Measurements from ENCODE around the gene HDDC3. TPM values are rescaled to one million over a fixed set of nuclear protein-coding genes. Genes with fewer than 3 reads are reported as not detected.

The HDDC3 gene
- total and polyA plus RNA-seq, 3 experiments from 2014 or later = 34.7 to 43.5 (median 39.5) TPM

GRCh38 chr15:90916461-90916860 lies 15.9 kb downstream of the HDDC3 start:
- no peak overlapping the region for H3K4me3 Mint-ChIP-seq
- DNase-seq = no peak
- no peak overlapping the region for H3K4me3 ChIP-seq (ENCODE audit: low read length)
- H3K4me1 Mint-ChIP-seq = no peaks in the 10 kb centered on the region
- peaks cover 79% of the 10 kb centered on the region for H3K36me3 ChIP-seq (ENCODE audit: insufficient read depth, low read length)
- POLR2A ChIA-PET = no interaction called here
- CTCF ChIA-PET = no interaction called here
- H3K9me3 ChIP-seq (ENCODE audit: low read length) = no peaks in the 10 kb centered on the region
- no peak overlapping the region for H3K27ac Mint-ChIP-seq
- peaks cover 4 to 97% (median 26%) of the 10 kb centered on the region in 3 donors for H3K36me3 Mint-ChIP-seq
- H3K27ac ChIP-seq (ENCODE audit: low read depth, low read length) = peak overlapping the region; percentile 43
- H3K4me1 ChIP-seq (ENCODE audit: insufficient read depth, low read length) = no peaks in the 10 kb centered on the region
- H3K9me3 Mint-ChIP-seq = no peaks in the 10 kb centered on the region
- peaks cover 0 to 4% of the 10 kb centered on the region in 2 donors for H3K27me3 Mint-ChIP-seq
- no peaks in the 10 kb centered on the region for H3K27me3 ChIP-seq (ENCODE audit: insufficient read depth, low read length, poor library complexity, severe bottlenecking)

GRCh38 chr15:90915808-90916440 lies 16.4 kb downstream of the HDDC3 start:
- CTCF ChIA-PET = no interaction called here
- no peaks in the 10 kb centered on the region for H3K4me1 Mint-ChIP-seq
- H3K27ac Mint-ChIP-seq = peak overlapping the region in 2 of 8 donors; percentile 32 to 83
- Histone ChIP-seq H3K9me3 (ENCODE audit: low read length) (no peaks in the 10 kb centered on the region), H3K36me3 (ENCODE audit: insufficient read depth, low read length) (peaks cover 82% of the 10 kb centered on the region), H3K4me3 (ENCODE audit: low read length) (no peak overlapping the region), H3K4me1 (ENCODE audit: insufficient read depth, low read length) (no peaks in the 10 kb centered on the region), H3K27me3 (ENCODE audit: insufficient read depth, low read length, poor library complexity, severe bottlenecking) (no peaks in the 10 kb centered on the region), H3K27ac (ENCODE audit: low read depth, low read length) (peak overlapping the region; percentile 65)
- H3K4me3 Mint-ChIP-seq = no peak overlapping the region
- no peaks in the 10 kb centered on the region for H3K9me3 Mint-ChIP-seq
- H3K27me3 Mint-ChIP-seq = peaks cover 0 to 4% of the 10 kb centered on the region in 2 donors
- DNase-seq = no peak
- H3K36me3 Mint-ChIP-seq = peaks cover 4 to 98% (median 22%) of the 10 kb centered on the region in 3 donors
- POLR2A ChIA-PET = interaction anchor here (2.0 kb wide), 1 partner anchor 16 kb away, joined by 4 read pairs; no protein-coding TSS in a partner anchor

GRCh38 chr15:90915216-90915807 lies 17.0 kb downstream of the HDDC3 start:
- Histone ChIP-seq H3K4me1 (ENCODE audit: insufficient read depth, low read length) (no peaks in the 10 kb centered on the region), H3K4me3 (ENCODE audit: low read length) (no peak overlapping the region), H3K27ac (ENCODE audit: low read depth, low read length) (peak overlapping the region; percentile 65), H3K27me3 (ENCODE audit: insufficient read depth, low read length, poor library complexity, severe bottlenecking) (no peaks in the 10 kb centered on the region), H3K9me3 (ENCODE audit: low read length) (no peaks in the 10 kb centered on the region), H3K36me3 (ENCODE audit: insufficient read depth, low read length) (peaks cover 82% of the 10 kb centered on the region)
- Mint-ChIP-seq H3K9me3 (no peaks in the 10 kb centered on the region), H3K4me3 (no peak overlapping the region), H3K4me1 (no peaks in the 10 kb centered on the region), H3K27me3 (peaks cover 0 to 4% of the 10 kb centered on the region in 2 donors), H3K27ac (peak overlapping the region in 3 of 8 donors; percentile 32 to 83 (median 75)), H3K36me3 (peaks cover 4 to 98% (median 21%) of the 10 kb centered on the region in 3 donors)
- CTCF ChIA-PET = interaction anchor here (1.9 to 2.5 kb wide), 2 partner anchors 13 to 17 kb away, joined by 9 to 13 read pairs; partner anchors contain the start of genes HDDC3 and MAN2A2
- DNase-seq = no peak
- POLR2A ChIA-PET = interaction anchor here (1.3 to 2.0 kb wide), 2 partner anchors 15 to 16 kb away, joined by 4 read pairs; no protein-coding TSS in a partner anchor

GRCh38 chr15:90914305-90915080 lies 17.9 kb downstream of the HDDC3 start:
- H3K27ac ChIP-seq (ENCODE audit: low read depth, low read length) = no peak overlapping the region
- peaks cover 4 to 98% (median 18%) of the 10 kb centered on the region in 3 donors for H3K36me3 Mint-ChIP-seq

GRCh38 chr15:90913398-90913944 lies 18.9 kb downstream of the HDDC3 start:
- Histone ChIP-seq H3K4me3 (ENCODE audit: low read length) (no peak overlapping the region), H3K9me3 (ENCODE audit: low read length) (no peaks in the 10 kb centered on the region), H3K36me3 (ENCODE audit: insufficient read depth, low read length) (peaks cover 74% of the 10 kb centered on the region), H3K27me3 (ENCODE audit: insufficient read depth, low read length, poor library complexity, severe bottlenecking) (no peaks in the 10 kb centered on the region), H3K27ac (ENCODE audit: low read depth, low read length) (no peak overlapping the region), H3K4me1 (ENCODE audit: insufficient read depth, low read length) (no peaks in the 10 kb centered on the region)
- CTCF ChIA-PET = interaction anchor here (1.1 to 2.5 kb wide), 4 partner anchors 8 to 19 kb away, joined by 3 to 13 read pairs (median 8); partner anchors contain the start of genes HDDC3 and MAN2A2
- no peaks in the 10 kb centered on the region for H3K9me3 Mint-ChIP-seq
- H3K4me3 Mint-ChIP-seq = no peak overlapping the region
- H3K36me3 Mint-ChIP-seq = peaks cover 4 to 98% (median 17%) of the 10 kb centered on the region in 3 donors
- POLR2A ChIA-PET = interaction anchor here (2.0 kb wide), 1 partner anchor 18 kb away, joined by 4 read pairs; no protein-coding TSS in a partner anchor
- no peaks in the 10 kb centered on the region for H3K4me1 Mint-ChIP-seq
- peaks cover 0 to 4% of the 10 kb centered on the region in 2 donors for H3K27me3 Mint-ChIP-seq
- DNase-seq = no peak
- no peak overlapping the region for H3K27ac Mint-ChIP-seq

More at GRCh38 chr15:90914305-90915080, 17.9 kb downstream of the HDDC3 start:
- CTCF ChIA-PET = interaction anchor here (1.1 to 2.5 kb wide), 4 partner anchors 9 to 18 kb away, joined by 3 to 13 read pairs (median 8); partner anchors contain the start of genes HDDC3 and MAN2A2
- Mint-ChIP-seq H3K4me1 (no peaks in the 10 kb centered on the region), H3K27me3 (peaks cover 0 to 4% of the 10 kb centered on the region in 2 donors), H3K4me3 (no peak overlapping the region), H3K27ac (no peak overlapping the region), H3K9me3 (no peaks in the 10 kb centered on the region)
- Histone ChIP-seq H3K36me3 (ENCODE audit: insufficient read depth, low read length) (peaks cover 80% of the 10 kb centered on the region), H3K9me3 (ENCODE audit: low read length) (no peaks in the 10 kb centered on the region), H3K4me1 (ENCODE audit: insufficient read depth, low read length) (no peaks in the 10 kb centered on the region), H3K27me3 (ENCODE audit: insufficient read depth, low read length, poor library complexity, severe bottlenecking) (no peaks in the 10 kb centered on the region), H3K4me3 (ENCODE audit: low read length) (no peak overlapping the region)
- DNase-seq = no peak
- POLR2A ChIA-PET = interaction anchor here (1.3 to 2.0 kb wide), 2 partner anchors 16 to 17 kb away, joined by 4 read pairs; no protein-coding TSS in a partner anchor

- H3K4me3 Mint-ChIP-seq = no peak overlapping the region
- DNase-seq = no peak
- Histone ChIP-seq H3K4me3 (ENCODE audit: low read length) (no peak overlapping the region), H3K9me3 (ENCODE audit: low read length) (no peaks in the 10 kb centered on the region), H3K27me3 (ENCODE audit: insufficient read depth, low read length, poor library complexity, severe bottlenecking) (no peaks in the 10 kb centered on the region), H3K27ac (ENCODE audit: low read depth, low read length) (no peak overlapping the region), H3K4me1 (ENCODE audit: insufficient read depth, low read length) (no peaks in the 10 kb centered on the region), H3K36me3 (ENCODE audit: insufficient read depth, low read length) (peaks cover 72% of the 10 kb centered on the region)
- H3K4me1 Mint-ChIP-seq = no peaks in the 10 kb centered on the region
- peaks cover 0 to 4% of the 10 kb centered on the region in 2 donors for H3K27me3 Mint-ChIP-seq
- H3K9me3 Mint-ChIP-seq = no peaks in the 10 kb centered on the region
- H3K27ac Mint-ChIP-seq = no peak overlapping the region
- CTCF ChIA-PET = interaction anchor here (2.5 kb wide), 1 partner anchor 11 kb away, joined by 13 read pairs; the partner anchor contains the start of gene MAN2A2
- POLR2A ChIA-PET = no interaction called here
- peaks cover 4 to 97% (median 18%) of the 10 kb centered on the region in 3 donors for H3K36me3 Mint-ChIP-seq
Observed at GRCh38 chr15:90912770-90913075, 19.6 kb downstream of the HDDC3 start.

- no peak for DNase-seq
- H3K4me1 ChIP-seq (ENCODE audit: insufficient read depth, low read length) = no peaks in the 10 kb centered on the region
- peaks cover 0 to 1% of the 10 kb centered on the region in 2 donors for H3K27me3 Mint-ChIP-seq
- no peak overlapping the region for H3K4me3 ChIP-seq (ENCODE audit: low read length)
- ChIA-PET POLR2A (no interaction called here), CTCF (interaction anchor here (1.1 to 1.4 kb wide), 2 partner anchors 10 to 26 kb away, joined by 4 to 5 read pairs; no protein-coding TSS in a partner anchor)
- peaks cover under 1 to 97% (median 17%) of the 10 kb centered on the region in 3 donors for H3K36me3 Mint-ChIP-seq
- no peak overlapping the region for H3K27ac ChIP-seq (ENCODE audit: low read depth, low read length)
- H3K36me3 ChIP-seq (ENCODE audit: insufficient read depth, low read length) = peaks cover 74% of the 10 kb centered on the region
- no peaks in the 10 kb centered on the region for H3K4me1 Mint-ChIP-seq
- H3K27ac Mint-ChIP-seq = no peak overlapping the region
- no peaks in the 10 kb centered on the region for H3K27me3 ChIP-seq (ENCODE audit: insufficient read depth, low read length, poor library complexity, severe bottlenecking)
- no peaks in the 10 kb centered on the region for H3K9me3 ChIP-seq (ENCODE audit: low read length)
- no peak overlapping the region for H3K4me3 Mint-ChIP-seq
- no peaks in the 10 kb centered on the region for H3K9me3 Mint-ChIP-seq
Observed at GRCh38 chr15:90911906-90912769, 20.2 kb downstream of the HDDC3 start.
